Natural killer cell treated with Interleukin-12 subunit alpha and Interleukin-12 subunit beta and Interleukin-15 and Interleukin-18, amount 100 ng/mL, for 72 hours (primary cell): Measurements from ENCODE around the gene SPATS2L. TPM values are rescaled to one million over a fixed set of nuclear protein-coding genes. Genes with fewer than 3 reads are reported as not detected.

ENCODE experiments used
- ATAC-seq, 2 donors: fragments of 150-1000 bp; cut with Tn5 transposase in 1 of 2; sonication (Bioruptor Pico), chemical (Tn5 transposase) in 1 of 2; 2 replicates each; pipeline ENCODE4 v1.10.0; 2021
- DNase-seq: peaks from one replicate; pipeline ENCODE4 v3.0.0; 2022; ENCODE audit warnings: low spot score
- H3K27ac Mint-ChIP-seq, 2 donors: 1 replicate in 1 of 2; 2 replicates in 1 of 2; pipeline ENCODE4 v1.8.0; 2022; ENCODE audit warnings: mixed read lengths in 2 of 2, mild to moderate bottlenecking in 1 of 2, moderate library complexity in 1 of 2
- H3K27me3 Mint-ChIP-seq, 2 donors: 1 replicate in 1 of 2; 2 replicates in 1 of 2; pipeline ENCODE4 v1.8.0; 2022; ENCODE audit warnings: mixed read lengths in 2 of 2
- H3K36me3 Mint-ChIP-seq: one replicate; pipeline ENCODE4 v1.8.0; 2022; ENCODE audit warnings: mixed read lengths
- H3K4me1 Mint-ChIP-seq, 2 donors: 1 replicate in 1 of 2; 2 replicates in 1 of 2; pipeline ENCODE4 v1.8.0; 2022; ENCODE audit warnings: low read depth in 2 of 2, mixed read lengths in 2 of 2, mild to moderate bottlenecking in 1 of 2
- H3K4me3 Mint-ChIP-seq: one replicate; pipeline ENCODE4 v1.8.0; 2022; ENCODE audit warnings: mixed read lengths
- H3K9me3 Mint-ChIP-seq: 2 replicates; pipeline ENCODE4 v1.8.0; 2022; ENCODE audit warnings: mixed read lengths
- total RNA-seq, 2 donors: library from RNA; stranded (reverse); gene quantifications; one replicate each; pipeline ENCODE4 v1.2.3, GENCODE V29; 2022

The SPATS2L gene
- total RNA-seq, 2 donors from 2014 or later: 19.6 to 44.4 TPM

DNA sequence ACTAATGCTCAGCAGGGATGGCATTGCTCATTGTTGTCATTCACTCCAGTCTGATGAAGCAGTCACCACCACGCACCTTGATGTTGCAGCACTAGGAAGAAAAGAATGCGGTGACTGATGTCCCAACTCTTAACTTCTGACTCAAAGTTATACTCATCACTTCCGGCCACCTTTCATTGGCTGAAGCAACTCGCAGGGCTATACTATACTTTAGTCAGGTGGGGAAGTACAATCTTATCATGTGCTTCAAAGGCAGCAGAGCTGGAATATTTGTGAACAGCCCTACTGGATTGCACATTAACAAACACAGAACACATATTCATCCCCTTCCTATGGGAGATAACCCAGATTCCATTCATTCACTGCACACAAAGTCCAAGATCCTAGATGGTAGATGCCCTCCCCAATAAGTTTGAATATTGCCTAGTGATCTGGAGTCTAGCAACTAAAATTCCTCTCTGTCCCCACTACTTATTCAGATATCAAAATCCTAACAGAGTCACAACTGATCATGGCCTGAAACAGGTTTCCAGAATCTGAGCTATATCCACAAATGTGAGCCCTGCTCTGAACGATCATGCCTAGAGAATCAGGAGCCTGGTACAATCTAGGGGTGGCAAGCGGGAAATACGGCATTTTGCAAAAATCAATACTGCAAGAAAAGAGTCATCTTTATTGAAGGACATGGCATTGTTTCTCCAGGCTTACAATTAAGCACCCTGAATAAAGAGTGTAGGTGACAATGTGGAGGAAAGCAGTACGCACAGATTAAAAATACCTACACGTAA lies 3.4 kb upstream of the SPATS2L start:
- peaks cover 14 to 27% of the 10 kb centered on the region in 2 donors for H3K27me3 Mint-ChIP-seq
- peaks cover 4 to 10% of the 10 kb centered on the region in 2 donors for H3K4me1 Mint-ChIP-seq
- H3K9me3 Mint-ChIP-seq: no peaks in the 10 kb centered on the region
- ATAC-seq (peak in 1 of 2 donors; percentile 22), DNase-seq (no peak)
- no peak overlapping the region for H3K4me3 Mint-ChIP-seq
- H3K27ac Mint-ChIP-seq: no peak overlapping the region
- H3K36me3 Mint-ChIP-seq: peaks cover 6% of the 10 kb centered on the region

DNA sequence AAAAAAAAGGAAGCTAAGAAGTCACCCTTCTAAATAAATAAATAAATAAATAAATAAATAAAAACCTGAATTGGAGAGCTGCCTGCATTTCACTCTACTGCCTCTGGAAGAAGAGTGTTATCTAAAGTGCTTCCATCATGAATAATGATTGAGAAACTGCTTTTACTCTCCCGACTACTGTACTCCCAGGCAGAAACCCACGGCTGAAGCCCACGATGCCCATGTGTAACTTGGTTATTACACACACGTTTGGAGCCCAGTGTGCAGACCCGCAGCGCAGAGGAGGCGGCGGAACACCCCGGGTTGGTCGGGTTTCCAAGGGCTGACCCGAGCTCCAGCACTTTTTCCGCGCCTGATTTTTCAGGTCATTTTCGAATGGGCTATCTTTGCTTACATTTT lies 697 bp upstream of the SPATS2L start:
- Mint-ChIP-seq H3K36me3 (peaks cover 12% of the 10 kb centered on the region), H3K4me3 (peak overlapping the region; percentile 98), H3K4me1 (peaks cover 8 to 25% of the 10 kb centered on the region in 2 donors), H3K27ac (peak overlapping the region; percentile 18 to 85), H3K27me3 (peaks cover 22 to 29% of the 10 kb centered on the region in 2 donors), H3K9me3 (no peaks in the 10 kb centered on the region)
- DNase-seq (no peak), ATAC-seq (no peak)

DNA sequence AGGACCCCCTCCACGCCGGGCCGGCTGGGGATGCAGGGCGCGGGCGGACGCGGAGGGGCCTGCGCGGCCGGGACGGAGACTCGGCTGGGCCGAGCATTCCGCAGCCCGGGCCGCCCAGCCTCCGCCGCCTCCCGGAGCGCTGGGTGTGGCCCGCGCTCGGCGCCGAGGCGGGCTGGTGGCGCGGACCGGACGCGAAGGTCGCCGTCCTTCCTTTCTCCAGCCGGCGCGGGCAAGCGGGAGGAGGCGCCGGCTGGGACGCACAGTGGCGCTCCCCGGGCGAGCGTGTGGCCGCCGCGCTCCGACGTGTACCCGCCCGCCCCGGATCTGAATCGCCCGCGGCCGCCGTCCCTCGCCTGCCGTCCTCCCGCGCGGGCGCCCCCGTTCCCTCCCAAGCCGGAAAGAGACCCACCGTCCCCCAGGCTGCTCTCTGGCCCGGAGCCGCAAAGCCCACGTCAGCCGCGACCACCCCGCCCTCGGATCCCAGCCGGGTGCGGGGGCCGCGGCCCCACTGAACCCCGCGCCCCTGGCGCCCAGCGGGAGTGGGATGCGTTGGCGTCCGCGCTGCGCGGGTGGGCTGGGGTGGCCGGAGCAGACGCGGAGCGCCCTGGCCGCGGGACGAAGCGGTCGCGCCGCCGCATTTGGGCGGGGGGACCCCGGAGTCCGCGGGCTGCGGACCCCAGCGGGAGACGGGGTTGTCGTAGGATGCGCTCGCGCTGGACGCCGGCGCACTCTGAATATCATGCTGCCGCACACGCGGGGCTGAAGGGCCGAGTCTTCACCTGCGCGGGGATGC lies 634 bp downstream of the SPATS2L start:
- Mint-ChIP-seq H3K27me3 (peaks cover 26 to 27% of the 10 kb centered on the region in 2 donors), H3K27ac (no peak overlapping the region), H3K9me3 (no peaks in the 10 kb centered on the region), H3K36me3 (peaks cover 14% of the 10 kb centered on the region), H3K4me1 (peaks cover 8 to 27% of the 10 kb centered on the region in 2 donors), H3K4me3 (peak overlapping the region; percentile 71)
- DNase-seq (peak; percentile 65), ATAC-seq (peak; percentile 80 to 83)

DNA sequence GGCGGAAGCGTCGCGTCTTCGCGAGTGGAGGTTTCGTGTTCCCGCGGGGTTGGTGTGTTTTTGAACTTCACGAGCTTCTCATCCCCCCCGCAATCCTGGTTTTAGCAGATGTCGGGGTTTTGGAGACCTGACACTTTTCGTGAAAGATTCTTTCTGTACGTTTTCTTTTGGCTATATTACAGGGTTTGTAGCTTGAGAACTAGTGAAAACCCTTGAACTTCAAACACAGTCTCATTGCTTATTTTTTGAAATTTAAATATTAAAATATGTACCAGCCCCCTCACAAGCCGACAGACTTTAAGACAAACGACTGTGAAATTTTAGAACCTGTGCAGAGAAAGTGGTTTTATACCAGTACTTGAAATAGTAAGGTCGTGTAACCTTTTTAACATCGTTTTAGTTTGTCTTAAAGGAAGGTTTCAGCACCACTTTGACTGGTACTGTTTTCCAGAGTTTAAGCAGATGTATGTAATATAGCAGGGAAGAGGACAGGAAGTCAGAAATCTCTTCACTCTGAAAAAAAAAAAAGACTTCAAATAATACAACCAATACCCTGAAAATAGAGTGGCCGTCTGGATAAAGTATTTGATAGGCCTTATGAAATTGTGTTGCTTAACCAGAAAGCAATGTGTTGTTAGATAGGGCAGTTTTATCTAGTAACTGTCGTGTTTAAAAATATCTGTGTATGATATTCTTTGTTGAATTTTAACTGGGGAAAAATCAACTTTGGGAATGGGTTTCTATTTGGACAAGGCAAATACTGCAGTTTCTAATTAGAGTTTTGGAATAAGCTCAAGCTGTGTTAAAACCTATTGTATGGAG lies 1.4 kb downstream of the SPATS2L start:
- no peak overlapping the region for H3K27ac Mint-ChIP-seq
- no peak for DNase-seq
- peaks cover 8 to 25% of the 10 kb centered on the region in 2 donors for H3K4me1 Mint-ChIP-seq
- H3K27me3 Mint-ChIP-seq: peaks cover 19 to 21% of the 10 kb centered on the region in 2 donors
- no peak for ATAC-seq
- H3K4me3 Mint-ChIP-seq: peak overlapping the region; percentile 71
- peaks cover 14% of the 10 kb centered on the region for H3K36me3 Mint-ChIP-seq
- H3K9me3 Mint-ChIP-seq: no peaks in the 10 kb centered on the region

DNA sequence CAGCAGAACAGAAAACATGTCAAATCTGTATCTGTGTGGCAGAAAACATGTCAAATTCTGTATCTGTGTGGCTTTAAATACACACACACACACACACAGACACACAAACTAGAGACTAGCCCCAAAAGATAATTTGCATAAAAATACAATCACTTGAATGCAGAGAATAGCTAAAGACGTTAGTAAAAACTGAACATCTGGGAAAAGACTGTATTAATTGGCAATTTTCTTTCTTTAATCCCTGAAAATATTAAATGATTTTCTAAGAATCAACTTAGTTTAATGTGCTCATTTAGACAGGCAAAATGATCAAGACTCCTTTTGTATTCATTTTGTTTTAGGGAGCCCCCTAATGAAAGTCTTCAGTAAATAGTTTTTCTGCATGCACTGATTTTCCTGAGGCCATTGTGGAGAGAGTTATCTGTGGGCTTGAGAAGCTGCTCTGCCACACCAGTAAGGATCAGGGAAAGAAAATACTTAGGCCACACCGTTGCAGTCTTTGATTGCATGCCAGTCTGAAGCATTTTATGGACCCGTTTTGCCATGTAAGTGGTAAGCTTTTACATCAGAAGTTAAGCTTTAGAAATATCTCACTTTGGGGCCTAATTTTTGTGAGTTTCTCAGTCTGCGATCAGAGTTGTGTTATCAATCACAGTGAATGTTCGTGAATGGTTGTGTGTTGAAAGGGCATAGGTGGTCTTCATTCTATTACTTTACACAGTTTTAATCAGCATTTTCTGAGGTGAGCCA lies 2.2 kb downstream of the SPATS2L start:
- DNase-seq (no peak), ATAC-seq (no peak)
- no peak overlapping the region for H3K4me3 Mint-ChIP-seq
- no peaks in the 10 kb centered on the region for H3K9me3 Mint-ChIP-seq
- no peak overlapping the region for H3K27ac Mint-ChIP-seq
- H3K36me3 Mint-ChIP-seq: peaks cover 14% of the 10 kb centered on the region
- peaks cover 8 to 25% of the 10 kb centered on the region in 2 donors for H3K4me1 Mint-ChIP-seq
- H3K27me3 Mint-ChIP-seq: peaks cover 12 to 18% of the 10 kb centered on the region in 2 donors

DNA sequence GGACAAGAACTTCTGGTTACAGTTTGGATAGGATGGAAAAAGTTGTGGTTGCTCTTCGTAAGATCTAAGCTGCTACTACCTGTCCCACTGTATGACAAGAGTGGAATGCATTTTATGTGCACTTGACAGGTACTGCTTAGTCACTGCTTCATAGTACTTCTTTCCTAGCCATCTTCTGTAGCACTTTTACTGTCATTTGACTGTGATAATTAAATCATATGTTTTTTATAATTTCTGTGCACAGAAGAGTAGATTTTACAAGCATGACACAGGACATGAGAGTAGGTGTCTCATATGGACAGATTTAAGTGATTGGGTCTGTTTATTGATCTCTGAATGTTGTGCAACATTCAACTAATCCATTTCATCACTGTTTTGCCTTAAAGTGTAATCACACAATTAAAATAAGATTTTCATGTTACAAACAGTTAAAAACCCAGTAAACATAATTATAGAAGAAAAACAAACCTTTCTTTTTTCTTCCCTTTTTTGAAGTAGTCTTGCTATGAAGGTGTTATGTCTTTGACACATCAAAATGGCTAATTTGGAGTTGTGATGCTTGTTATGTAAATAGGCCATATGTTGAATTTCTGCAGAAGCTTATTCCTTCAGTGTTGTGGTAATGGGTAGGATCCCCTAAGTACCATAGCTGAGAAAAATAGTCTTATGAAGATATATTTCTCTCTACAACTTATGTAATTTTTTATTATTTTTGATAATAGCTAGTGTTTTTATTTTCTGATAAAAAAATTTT lies 3.0 kb downstream of the SPATS2L start:
- Mint-ChIP-seq H3K4me1 (peaks cover 8 to 29% of the 10 kb centered on the region in 2 donors), H3K4me3 (no peak overlapping the region), H3K9me3 (no peaks in the 10 kb centered on the region), H3K27ac (no peak overlapping the region), H3K27me3 (peaks cover 12 to 19% of the 10 kb centered on the region in 2 donors), H3K36me3 (peaks cover 14% of the 10 kb centered on the region)
- DNase-seq (no peak), ATAC-seq (no peak)

DNA sequence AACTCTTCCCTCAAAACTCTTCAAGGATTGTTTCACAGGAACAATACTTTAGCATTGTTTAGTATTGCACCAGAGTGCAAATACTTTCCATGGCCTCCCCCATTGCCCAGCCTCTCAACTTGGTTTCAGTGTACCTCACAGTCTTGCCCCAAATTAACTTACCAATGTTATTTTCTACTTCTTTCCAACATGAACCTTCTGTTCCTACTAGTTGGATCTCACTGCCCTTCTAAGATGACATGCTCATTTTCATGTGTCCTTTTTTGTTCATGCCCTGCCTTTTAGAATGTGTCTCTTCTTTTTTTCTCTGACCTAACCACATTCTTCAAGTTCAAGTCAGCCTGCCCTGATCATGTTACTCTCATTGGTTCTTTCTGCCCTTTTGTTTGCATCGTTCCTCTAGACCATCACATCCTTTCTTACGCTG lies 4.1 kb downstream of the SPATS2L start:
- H3K27ac Mint-ChIP-seq: no peak overlapping the region
- H3K27me3 Mint-ChIP-seq: peaks cover 12 to 18% of the 10 kb centered on the region in 2 donors
- H3K36me3 Mint-ChIP-seq: peaks cover 14% of the 10 kb centered on the region
- peaks cover 8 to 29% of the 10 kb centered on the region in 2 donors for H3K4me1 Mint-ChIP-seq
- DNase-seq (no peak), ATAC-seq (no peak)
- no peak overlapping the region for H3K4me3 Mint-ChIP-seq
- no peaks in the 10 kb centered on the region for H3K9me3 Mint-ChIP-seq

DNA sequence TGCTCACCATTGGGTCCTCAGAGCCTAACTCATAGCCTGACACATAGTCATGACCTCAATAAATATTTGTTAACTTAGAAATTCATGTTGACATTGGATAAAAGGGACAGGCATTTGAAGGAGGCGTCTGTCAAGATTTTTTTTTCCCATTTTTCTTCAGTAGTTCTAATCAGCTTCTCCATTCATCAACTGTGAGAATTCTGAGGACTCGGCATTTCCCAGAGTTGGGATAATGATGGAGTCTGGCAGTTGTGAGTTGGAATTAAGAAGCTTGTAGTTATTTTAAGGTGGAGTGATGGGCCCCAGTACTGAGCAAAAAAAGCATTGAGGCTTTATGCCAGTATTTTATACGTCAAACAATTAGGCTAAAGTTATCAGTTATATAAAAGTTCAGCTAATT lies 4.6 kb downstream of the SPATS2L start:
- no peak for DNase-seq
- peaks cover 10% of the 10 kb centered on the region for H3K36me3 Mint-ChIP-seq
- peaks cover 6 to 25% of the 10 kb centered on the region in 2 donors for H3K4me1 Mint-ChIP-seq
- no peak for ATAC-seq
- H3K27ac Mint-ChIP-seq: no peak overlapping the region
- no peak overlapping the region for H3K4me3 Mint-ChIP-seq
- H3K27me3 Mint-ChIP-seq: peaks cover 12 to 17% of the 10 kb centered on the region in 2 donors
- H3K9me3 Mint-ChIP-seq: no peaks in the 10 kb centered on the region

DNA sequence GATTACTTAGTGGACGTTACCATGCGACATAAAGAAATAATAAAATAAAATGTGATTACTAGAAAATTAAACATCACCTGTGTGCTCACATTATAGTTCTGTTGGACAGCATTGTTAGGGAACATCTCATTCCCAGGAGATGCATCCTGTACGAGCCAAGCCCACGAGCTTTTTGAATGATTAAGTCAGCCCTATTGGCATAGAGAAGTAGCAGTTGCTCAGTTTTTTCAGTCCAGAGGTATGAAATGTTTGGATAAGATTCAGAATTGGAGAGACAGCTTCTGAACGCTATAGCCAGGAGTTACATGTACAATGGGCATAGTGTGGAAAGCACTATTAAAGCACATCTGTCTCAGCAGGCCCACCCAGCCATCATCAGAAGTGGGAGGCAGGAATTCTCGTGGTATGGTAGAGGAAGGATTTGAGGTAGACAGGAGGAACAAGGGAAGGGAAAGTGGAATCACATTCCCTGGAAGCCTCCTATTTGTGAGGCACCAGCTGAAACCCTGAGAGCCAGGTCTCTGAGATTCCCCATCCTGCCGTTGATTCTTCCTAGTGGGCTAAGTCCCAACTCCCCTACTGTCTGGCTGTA lies 8.6 kb downstream of the SPATS2L start:
- no peak for ATAC-seq
- Mint-ChIP-seq H3K27ac (no peak overlapping the region), H3K36me3 (peaks cover 7% of the 10 kb centered on the region)

DNA sequence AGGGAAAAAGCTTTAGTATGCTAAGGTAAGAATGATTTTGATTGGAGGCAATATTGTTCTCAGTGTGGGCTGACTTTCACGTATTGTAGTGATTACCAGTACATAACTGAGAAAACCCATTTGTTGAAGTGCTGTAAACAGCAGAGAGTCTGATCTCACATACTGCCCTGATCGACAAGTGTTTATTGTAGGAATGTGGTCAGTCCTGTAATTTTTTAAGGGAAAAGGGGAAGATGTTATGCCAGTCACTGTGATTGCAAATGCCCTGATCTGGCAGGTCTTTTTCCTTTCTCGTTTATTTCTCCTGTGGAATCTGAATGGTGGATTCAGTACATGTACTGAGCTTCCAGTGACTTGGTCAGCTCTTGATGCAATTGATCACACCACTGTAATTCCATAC lies 11.5 kb downstream of the SPATS2L start:
- H3K9me3 Mint-ChIP-seq: no peaks in the 10 kb centered on the region
- H3K36me3 Mint-ChIP-seq: no peaks in the 10 kb centered on the region
- peaks cover 0 to 11% of the 10 kb centered on the region in 2 donors for H3K27me3 Mint-ChIP-seq
- H3K4me1 Mint-ChIP-seq: peaks cover 0 to 6% of the 10 kb centered on the region in 2 donors
- no peak for ATAC-seq
- DNase-seq: no peak
- no peak overlapping the region for H3K4me3 Mint-ChIP-seq
- no peak overlapping the region for H3K27ac Mint-ChIP-seq

More for the DNA sequence above, 8.6 kb downstream of the SPATS2L start:
- Mint-ChIP-seq H3K4me1 (peaks cover 4 to 15% of the 10 kb centered on the region in 2 donors), H3K27me3 (peaks cover 11 to 14% of the 10 kb centered on the region in 2 donors), H3K9me3 (no peaks in the 10 kb centered on the region), H3K4me3 (no peak overlapping the region)
- no peak for DNase-seq

DNA sequence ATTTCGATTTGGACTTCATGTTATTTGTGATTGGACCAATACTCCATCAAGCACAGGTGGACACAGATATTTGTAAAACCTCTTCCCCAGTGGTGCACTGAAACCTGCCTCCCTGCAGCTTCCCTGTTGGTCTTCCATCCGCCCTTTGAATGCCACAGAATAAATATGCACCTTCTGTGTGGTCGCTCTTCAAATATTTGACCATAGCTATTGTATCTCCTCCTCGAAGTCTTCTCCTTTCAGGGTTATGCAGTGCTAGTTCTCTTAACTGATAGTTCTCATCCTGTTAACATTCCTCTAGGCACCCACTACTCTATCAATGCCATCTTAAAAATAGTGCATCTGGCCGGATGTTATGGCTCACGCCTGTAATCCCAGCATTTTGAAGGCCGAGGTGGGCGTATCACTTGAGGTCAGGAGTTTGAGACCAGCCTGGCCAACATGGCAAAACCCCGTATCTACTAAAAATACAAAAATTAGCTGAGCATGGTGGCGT lies 12.5 kb downstream of the SPATS2L start:
- peaks cover 0 to 1% of the 10 kb centered on the region in 2 donors for H3K4me1 Mint-ChIP-seq
- peaks cover 0 to 7% of the 10 kb centered on the region in 2 donors for H3K27me3 Mint-ChIP-seq
- no peaks in the 10 kb centered on the region for H3K9me3 Mint-ChIP-seq
- no peak overlapping the region for H3K27ac Mint-ChIP-seq
- no peak for DNase-seq
- H3K36me3 Mint-ChIP-seq: no peaks in the 10 kb centered on the region
- ATAC-seq: no peak
- no peak overlapping the region for H3K4me3 Mint-ChIP-seq
